A549 (cell line): ENCODE results near the gene ANKRD12. TPM values are rescaled to one million over a fixed set of nuclear protein-coding genes. Genes with fewer than 3 reads are reported as not detected.

Experiments
- ATAC-seq, 2 experiments: fragments of 200-7000 bp in 1 of 2; fragments of >200 bp in 1 of 2; cut with Nextera tagmentation in 1 of 2; cut with Tn5 transposase in 1 of 2; 3 replicates each; pipeline versions ENCODE4 v1.8.0 to v1.9.1; 2018 to 2020; ENCODE audit warnings: mild to moderate bottlenecking in 1 of 2, moderate library complexity in 1 of 2
- CTCF ChIA-PET: fragments of 300-600 bp; sonication (Branson Sonifier 250); formaldehyde crosslinking; extraction: SDS; loops from one replicate; lab custom pipeline; 2021; ENCODE audit warnings: antibody characterized with exemption, inconsistent platforms; lab: Yijun Ruan, JAX
- POLR2A ChIA-PET: fragments of 350-600 bp; formaldehyde crosslinking; extraction: SDS; loops from one replicate; lab custom pipeline; 2021; ENCODE audit warnings: antibody characterized with exemption, inconsistent platforms; lab: Yijun Ruan, JAX
- DNase-seq, 2 experiments: peaks; one replicate each; pipeline versions ENCODE4 v3.0.0 to v3.0.0-alpha.2; 2011 to 2016; ENCODE audit warnings: low read depth in 1 of 2, low spot score in 1 of 2
- FAIRE-seq: peaks from 2 replicates; lab custom pipeline; 2011; peaks lifted over from hg19 to GRCh38; lab: Jason Lieb, UNC
- H3K27ac ChIP-seq, 2 experiments: fragments of >200 bp; sonication (Bioruptor Twin); formaldehyde crosslinking; 3 replicates each; pipeline ENCODE4 v1.5.1; 2016 to 2017
- H3K4me1 ChIP-seq: fragments of >200 bp; sonication (Bioruptor Twin); formaldehyde crosslinking; 3 replicates; pipeline ENCODE4 v1.6.1; 2016
- H3K4me2 ChIP-seq: fragments of >200 bp; sonication (Bioruptor Twin); formaldehyde crosslinking; 3 replicates; pipeline ENCODE4 v1.6.1; 2016
- H3K4me3 ChIP-seq: fragments of >200 bp; sonication (Bioruptor Twin); formaldehyde crosslinking; 3 replicates; pipeline ENCODE4 v1.5.1; 2016
- H3K9me3 ChIP-seq: fragments of >200 bp; sonication (Bioruptor Twin); formaldehyde crosslinking; 3 replicates; pipeline ENCODE4 v1.6.1; 2016
- CBX2 ChIP-seq: fragments of 200-600 bp; sonication (generic); IDR thresholded peaks from 2 replicates; pipeline ENCODE4 v1.6.1; 2016; ENCODE audit warnings: low read depth, mild to moderate bottlenecking, borderline replicate concordance
- CBX8 ChIP-seq: fragments of 200-600 bp; sonication (generic); IDR thresholded peaks from 2 replicates; pipeline ENCODE4 v1.6.1; 2016
- CHD4 ChIP-seq: fragments of 200-600 bp; sonication (generic); IDR thresholded peaks from 2 replicates; pipeline ENCODE4 v1.6.1; 2016; ENCODE audit warnings: antibody characterized with exemption, mild to moderate bottlenecking, borderline replicate concordance
- FOXS1 ChIP-seq: fragments of 250-450 bp; sonication (Bioruptor Pico); IDR thresholded peaks from 2 replicates; pipeline ENCODE4 v1.5.0; 2020; ENCODE audit warnings: mild to moderate bottlenecking, moderate library complexity
- HEYL ChIP-seq: fragments of 250-450 bp; sonication (Bioruptor Pico); IDR thresholded peaks from 2 replicates; pipeline ENCODE4 v1.8.0; 2021; ENCODE audit warnings: mild to moderate bottlenecking, moderate library complexity
- HOXB5 ChIP-seq: fragments of 250-450 bp; sonication (Bioruptor Pico); IDR thresholded peaks from 2 replicates; pipeline ENCODE4 v1.5.0; 2020; ENCODE audit warnings: mild to moderate bottlenecking, moderate library complexity
- JUNB ChIP-seq: fragments of >200 bp; sonication (Bioruptor Twin); formaldehyde crosslinking; IDR thresholded peaks from 2 replicates; pipeline ENCODE4 v1.6.1; 2016
- KDM1A ChIP-seq: fragments of 200-600 bp; sonication (generic); IDR thresholded peaks from 2 replicates; pipeline ENCODE4 v1.6.1; 2016; ENCODE audit warnings: low read depth, mild to moderate bottlenecking
- KDM5A ChIP-seq: fragments of 200-600 bp; sonication (generic); IDR thresholded peaks from 2 replicates; pipeline ENCODE4 v1.6.1; 2016; ENCODE audit warnings: antibody characterized with exemption, mild to moderate bottlenecking
- NPAS2 ChIP-seq: fragments of 250-450 bp; sonication (Bioruptor Pico); IDR thresholded peaks from 2 replicates; pipeline ENCODE4 v1.8.0; 2022; ENCODE audit warnings: mild to moderate bottlenecking, moderate library complexity, borderline replicate concordance
- NR3C1 ChIP-seq: fragments of >200 bp; sonication (Bioruptor Twin); formaldehyde crosslinking; IDR thresholded peaks from 3 replicates; pipeline ENCODE4 v1.6.1; 2017
- PHF8 ChIP-seq: fragments of 200-600 bp; sonication (generic); IDR thresholded peaks from 2 replicates; pipeline ENCODE4 v1.6.1; 2016; ENCODE audit warnings: low read depth, mild to moderate bottlenecking, antibody characterized with exemption, moderate library complexity, borderline replicate concordance
- RFX5 ChIP-seq: fragments of 450-650 bp; IDR thresholded peaks from 2 replicates; pipeline ENCODE4 v1.7.1; 2014; ENCODE audit warnings: antibody characterized with exemption, mild to moderate bottlenecking, moderate library complexity
- RNF2 ChIP-seq: fragments of 200-600 bp; sonication (generic); IDR thresholded peaks from 2 replicates; pipeline ENCODE4 v1.6.1; 2016; ENCODE audit warnings: low read depth, mild to moderate bottlenecking, antibody characterized with exemption, moderate library complexity, borderline replicate concordance
- TFCP2L1 ChIP-seq: fragments of 250-450 bp; sonication (Bioruptor Pico); IDR thresholded peaks from 2 replicates; pipeline ENCODE4 v1.5.0; 2021; ENCODE audit warnings: mild to moderate bottlenecking
- ZFP36 ChIP-seq: fragments of 450-650 bp; IDR thresholded peaks from 2 replicates; pipeline ENCODE4 v1.6.1; 2014; ENCODE audit warnings: borderline replicate concordance; ENCODE audit not compliant: partially characterized antibody
- WGBS: methylation state at CpG from one replicate; pipeline ENCODE4 v1.1.6; 2017; ENCODE audit errors: missing lambda C conversion rate; 5-methylcytosine and 5-hydroxymethylcytosine counted together
- polyA plus RNA-seq, 4 experiments: library from polyadenylated mRNA; depleted of rRNA in 3 of 4; stranded (reverse); fragments of >200 nt; fragmentation: RNase III in 1 of 4; extraction: RNeasy Plus Mini Kit Qiagen cat#74134 plus additional on column Dnase treatment in 1 of 4; gene quantifications; 2 replicates in 3 of 4; 3 replicates in 1 of 4; pipeline ENCODE4 v1.2.3, GENCODE V29; 2011 to 2017
- TF ChIP-seq, protein P1 (sequence below): fragments of 250-450 bp; sonication (Bioruptor Pico); IDR thresholded peaks from 2 replicates; pipeline ENCODE4 v1.5.0; 2021; ENCODE audit warnings: mild to moderate bottlenecking, moderate library complexity, borderline replicate concordance
- TF ChIP-seq, protein P2 (sequence below): fragments of >200 bp; sonication (Bioruptor Twin); formaldehyde crosslinking; IDR thresholded peaks from 3 replicates; pipeline ENCODE4 v1.6.1; 2016
- TF ChIP-seq, protein P3 (sequence below): fragments of 150-350 bp; IDR thresholded peaks from 2 replicates; pipeline ENCODE4 v1.6.1; 2014; ENCODE audit warnings: low read depth, mild to moderate bottlenecking, low read length

The ANKRD12 gene
- polyA plus RNA-seq, 2 of the 4 experiments (the other 2 are of a cell fraction): 2.7 to 7.3 TPM

DNA sequence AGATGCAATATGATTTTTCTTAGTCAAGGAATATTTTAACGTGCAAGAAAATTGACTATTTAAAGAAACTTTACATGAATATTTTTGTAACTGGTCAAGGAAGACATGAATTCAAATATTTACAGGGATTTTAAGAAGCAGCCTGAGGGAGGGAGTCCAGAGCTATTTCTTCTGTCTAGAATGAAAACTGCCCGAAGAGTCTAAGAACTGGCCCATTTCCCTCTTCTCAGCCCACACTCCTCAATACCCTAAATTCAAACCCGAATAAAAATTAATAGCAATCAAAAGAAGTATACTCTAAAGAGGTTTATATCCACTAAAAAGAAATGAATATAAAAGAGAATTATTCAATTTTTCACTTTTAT is 40.6 kb upstream of the ANKRD12 start:
- Histone ChIP-seq H3K4me2 (peak overlapping the region; percentile 70), H3K9me3 (no peaks in the 10 kb centered on the region), H3K27ac (peak overlapping the region; percentile 84), H3K4me1 (peaks cover 37% of the 10 kb centered on the region), H3K4me3 (no peak overlapping the region)
- ATAC-seq (no peak), FAIRE-seq (no peak), DNase-seq (no peak)
- 47% methylated on average over 3 of the region's 3 CpGs for WGBS
- POLR2A ChIA-PET: no interaction called here
- CTCF ChIA-PET: interaction anchor here (1.2 kb wide), 1 partner anchor 22 kb away, joined by 3 read pairs; no protein-coding TSS in a partner anchor
- TF ChIP-seq, protein P1, sequence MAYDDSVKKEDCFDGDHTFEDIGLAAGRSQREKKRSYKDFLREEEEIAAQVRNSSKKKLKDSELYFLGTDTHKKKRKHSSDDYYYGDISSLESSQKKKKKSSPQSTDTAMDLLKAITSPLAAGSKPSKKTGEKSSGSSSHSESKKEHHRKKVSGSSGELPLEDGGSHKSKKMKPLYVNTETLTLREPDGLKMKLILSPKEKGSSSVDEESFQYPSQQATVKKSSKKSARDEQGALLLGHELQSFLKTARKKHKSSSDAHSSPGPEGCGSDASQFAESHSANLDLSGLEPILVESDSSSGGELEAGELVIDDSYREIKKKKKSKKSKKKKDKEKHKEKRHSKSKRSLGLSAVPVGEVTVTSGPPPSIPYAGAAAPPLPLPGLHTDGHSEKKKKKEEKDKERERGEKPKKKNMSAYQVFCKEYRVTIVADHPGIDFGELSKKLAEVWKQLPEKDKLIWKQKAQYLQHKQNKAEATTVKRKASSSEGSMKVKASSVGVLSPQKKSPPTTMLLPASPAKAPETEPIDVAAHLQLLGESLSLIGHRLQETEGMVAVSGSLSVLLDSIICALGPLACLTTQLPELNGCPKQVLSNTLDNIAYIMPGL (CRISPR knock-in tag): no peak
- TF ChIP-seq, protein P2, sequence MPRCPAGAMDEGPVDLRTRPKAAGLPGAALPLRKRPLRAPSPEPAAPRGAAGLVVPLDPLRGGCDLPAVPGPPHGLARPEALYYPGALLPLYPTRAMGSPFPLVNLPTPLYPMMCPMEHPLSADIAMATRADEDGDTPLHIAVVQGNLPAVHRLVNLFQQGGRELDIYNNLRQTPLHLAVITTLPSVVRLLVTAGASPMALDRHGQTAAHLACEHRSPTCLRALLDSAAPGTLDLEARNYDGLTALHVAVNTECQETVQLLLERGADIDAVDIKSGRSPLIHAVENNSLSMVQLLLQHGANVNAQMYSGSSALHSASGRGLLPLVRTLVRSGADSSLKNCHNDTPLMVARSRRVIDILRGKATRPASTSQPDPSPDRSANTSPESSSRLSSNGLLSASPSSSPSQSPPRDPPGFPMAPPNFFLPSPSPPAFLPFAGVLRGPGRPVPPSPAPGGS: no peak
- no peak for TF ChIP-seq KDM1A
- TF ChIP-seq PHF8: no peak
- TF ChIP-seq FOXS1 (CRISPR knock-in tag): no peak
- TF ChIP-seq JUNB: no peak
- no peak for TF ChIP-seq CHD4

DNA sequence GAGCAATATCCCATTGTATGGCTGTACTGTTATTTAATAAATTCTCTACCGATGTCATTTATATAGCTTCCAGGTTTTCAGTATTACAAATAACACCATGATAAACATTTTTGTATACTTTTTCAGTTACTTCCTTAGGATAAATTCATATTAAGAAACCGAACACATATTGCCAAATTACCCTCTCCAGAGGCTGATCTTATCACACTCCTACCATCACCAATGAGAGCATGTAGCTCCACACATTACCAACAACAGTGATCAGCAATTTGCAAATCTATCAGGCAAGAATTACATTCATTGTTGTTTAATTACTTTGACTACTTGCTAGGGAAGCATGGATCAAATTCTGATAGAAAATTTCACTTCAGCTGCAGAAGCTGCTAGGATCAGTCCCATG is 39.9 kb upstream of the ANKRD12 start:
- Histone ChIP-seq H3K27ac (peak overlapping the region; percentile 7 to 49; a peak in 3 of 6 replicates), H3K4me3 (no peak overlapping the region), H3K4me2 (no peak overlapping the region), H3K9me3 (no peaks in the 10 kb centered on the region), H3K4me1 (peaks cover 42% of the 10 kb centered on the region)
- POLR2A ChIA-PET: no interaction called here
- 78% methylated on average over 2 of the region's 2 CpGs for WGBS
- CTCF ChIA-PET: interaction anchor here (1.2 kb wide), 1 partner anchor 23 kb away, joined by 3 read pairs; no protein-coding TSS in a partner anchor
- TF ChIP-seq NPAS2 (CRISPR knock-in tag): no peak
- TF ChIP-seq RFX5: no peak
- no peak for TF ChIP-seq NR3C1
- TF ChIP-seq CBX2: no peak
- TF ChIP-seq RNF2: no peak
- TF ChIP-seq HOXB5 (CRISPR knock-in tag): no peak
- TF ChIP-seq CBX8: no peak
- no peak for TF ChIP-seq ZFP36
- TF ChIP-seq, protein P3, sequence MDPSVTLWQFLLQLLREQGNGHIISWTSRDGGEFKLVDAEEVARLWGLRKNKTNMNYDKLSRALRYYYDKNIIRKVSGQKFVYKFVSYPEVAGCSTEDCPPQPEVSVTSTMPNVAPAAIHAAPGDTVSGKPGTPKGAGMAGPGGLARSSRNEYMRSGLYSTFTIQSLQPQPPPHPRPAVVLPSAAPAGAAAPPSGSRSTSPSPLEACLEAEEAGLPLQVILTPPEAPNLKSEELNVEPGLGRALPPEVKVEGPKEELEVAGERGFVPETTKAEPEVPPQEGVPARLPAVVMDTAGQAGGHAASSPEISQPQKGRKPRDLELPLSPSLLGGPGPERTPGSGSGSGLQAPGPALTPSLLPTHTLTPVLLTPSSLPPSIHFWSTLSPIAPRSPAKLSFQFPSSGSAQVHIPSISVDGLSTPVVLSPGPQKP: no peak
- TF ChIP-seq HEYL (CRISPR knock-in tag): no peak
- no peak for TF ChIP-seq TFCP2L1 (CRISPR knock-in tag)
- TF ChIP-seq, protein P1 (CRISPR knock-in tag): no peak
- no peak for TF ChIP-seq KDM5A
- no peak for FAIRE-seq
- DNase-seq: no peak
- ATAC-seq: no peak
